NCI-H526 (cell line): Measurements from ENCODE around the gene FLT3.
"Not testable (repeated sequence)": the region's sequence is repeated elsewhere in the genome, so short reads cannot be mapped to it uniquely, and the experiment has no call there.

Experiments used
- DNase-seq, 2 experiments: peaks; one replicate each; lab custom pipeline; 2025; lab: John Stamatoyannopoulos, UW

The FLT3 gene

GRCh38 chr13:28099396-28100149 lies 803 bp downstream of the FLT3 start:
- no peak for DNase-seq

- DNase-seq = no peak
These were observed 2.9 kb downstream of the FLT3 start for GRCh38 chr13:28097503-28097902.

DNA sequence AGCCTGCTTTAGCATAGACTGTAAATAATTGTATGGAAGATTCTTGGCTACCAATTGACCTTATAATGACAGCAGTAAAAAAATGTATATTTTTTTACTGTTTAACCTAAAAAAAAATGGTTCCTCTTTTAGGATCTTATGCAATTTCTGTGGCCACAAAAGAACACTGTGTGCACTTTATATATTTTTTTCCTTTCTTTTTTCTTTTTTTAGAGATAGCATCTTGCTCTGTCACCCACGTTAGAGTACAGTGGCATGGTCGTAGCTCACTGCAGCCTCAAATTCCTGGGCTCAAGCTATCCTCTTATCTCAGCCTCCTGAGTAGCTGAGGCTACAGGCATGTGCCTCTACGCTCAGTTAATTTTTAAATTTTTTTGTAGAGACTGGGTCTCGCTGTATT lies 6.1 kb downstream of the FLT3 start:
- no peak for DNase-seq

DNA sequence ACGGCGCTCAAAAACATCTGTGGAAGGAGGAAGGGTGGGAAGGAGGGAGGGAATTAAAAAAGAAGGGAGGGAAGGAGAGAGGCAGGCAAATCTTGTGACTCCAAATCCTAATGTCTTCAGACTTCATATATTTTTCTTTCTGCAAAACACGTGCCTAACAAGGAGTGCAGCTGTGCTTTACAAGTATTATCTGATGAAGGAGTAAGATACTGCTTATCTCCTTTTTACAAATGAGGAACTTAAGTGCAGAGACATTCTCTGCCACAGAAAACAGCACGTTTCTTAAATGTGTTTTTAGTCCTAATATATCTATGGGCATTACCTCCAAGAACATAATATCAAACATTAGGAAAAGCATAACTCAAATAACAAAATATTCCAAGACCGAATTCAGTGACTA lies 6.5 kb downstream of the FLT3 start:
- DNase-seq = no peak

- no peak for DNase-seq
These were observed 7.9 kb downstream of the FLT3 start for GRCh38 chr13:28092431-28092830.

DNA sequence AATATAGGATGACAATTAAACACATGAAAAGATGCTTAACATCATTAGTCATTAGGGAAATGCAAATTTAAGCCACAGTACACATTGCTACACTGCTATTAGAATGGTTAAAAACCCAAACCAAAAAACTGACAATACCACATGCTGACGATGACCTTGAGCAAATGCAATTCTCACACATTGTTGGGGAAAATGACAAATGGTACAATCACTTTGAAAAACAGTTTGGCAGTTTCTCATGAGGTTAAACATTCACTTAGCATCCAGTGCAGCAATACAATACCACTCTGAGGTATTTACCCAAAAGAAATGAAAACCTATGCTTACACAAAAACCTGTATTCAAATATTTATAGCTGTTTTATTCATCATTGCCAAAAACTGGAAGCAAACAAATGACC lies 11.3 kb downstream of the FLT3 start:
- DNase-seq = no peak

- not testable (repeated sequence) for DNase-seq
These were observed 22.6 kb downstream of the FLT3 start for GRCh38 chr13:28077820-28078219.

- DNase-seq = no peak
These were observed 23.1 kb downstream of the FLT3 start for GRCh38 chr13:28077231-28077630.

- DNase-seq = no peak
These were observed 29.0 kb downstream of the FLT3 start for GRCh38 chr13:28071424-28071823.

- DNase-seq = no peak
These were observed 32.9 kb downstream of the FLT3 start for GRCh38 chr13:28067491-28067890.

GRCh38 chr13:28058866-28059613 lies 41.3 kb downstream of the FLT3 start:
- peak; percentile 9 to 68 for DNase-seq

DNA sequence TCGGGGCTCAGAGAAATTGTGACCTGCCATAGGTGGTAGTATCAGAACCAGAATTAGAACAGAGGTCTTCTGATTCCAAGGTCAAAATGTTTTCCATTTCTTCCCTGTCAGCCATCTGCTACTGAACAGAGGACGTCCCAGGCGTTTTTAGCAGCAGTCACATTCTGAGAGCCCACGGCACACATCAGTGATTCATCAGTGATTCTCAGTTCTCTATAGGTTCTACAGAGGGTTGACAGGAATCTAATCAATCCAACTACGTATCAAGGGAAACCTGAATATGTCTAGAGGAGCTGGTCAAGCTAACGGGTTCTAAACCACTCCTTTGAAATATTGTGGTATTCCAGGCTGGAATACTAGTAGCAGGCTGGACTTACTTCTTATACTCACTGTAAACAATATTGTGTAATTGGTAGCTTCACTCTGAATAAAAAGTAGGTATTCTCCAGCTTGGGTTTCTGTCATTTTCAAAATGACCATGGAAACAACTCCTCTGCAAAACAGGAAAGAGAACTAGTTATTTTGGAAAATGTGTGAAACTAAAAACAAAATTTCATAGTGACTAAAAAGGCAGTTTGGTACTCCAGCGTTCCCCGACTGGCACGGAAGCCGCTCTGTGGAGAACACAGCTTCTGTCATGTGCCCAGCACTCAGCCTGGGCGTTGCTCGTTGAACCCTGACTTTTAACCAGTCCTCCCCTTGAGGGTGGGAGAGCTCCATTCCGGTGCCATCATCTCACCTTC lies 43.2 kb downstream of the FLT3 start:
- DNase-seq = no peak

GRCh38 chr13:28056426-28056825 lies 44.0 kb downstream of the FLT3 start:
- DNase-seq = no peak

DNA sequence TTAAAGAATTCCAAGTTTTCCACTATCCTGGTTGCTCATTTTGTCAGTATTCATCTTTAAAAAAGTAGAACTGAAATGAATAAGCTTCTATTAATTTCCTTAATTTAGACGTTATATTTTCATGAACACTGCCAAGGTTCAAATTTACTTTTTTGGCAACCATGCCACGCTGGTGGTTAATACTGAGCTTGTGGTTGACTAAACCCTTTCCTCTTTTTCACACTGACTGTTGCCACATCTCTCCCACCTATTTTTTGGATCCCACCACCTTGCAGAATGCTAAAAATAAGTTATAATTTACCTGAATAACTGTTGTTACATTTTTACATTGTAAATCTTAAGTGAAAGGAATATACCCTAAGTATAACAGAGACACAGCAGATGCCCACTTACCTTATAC lies 45.0 kb downstream of the FLT3 start:
- no peak for DNase-seq

DNA sequence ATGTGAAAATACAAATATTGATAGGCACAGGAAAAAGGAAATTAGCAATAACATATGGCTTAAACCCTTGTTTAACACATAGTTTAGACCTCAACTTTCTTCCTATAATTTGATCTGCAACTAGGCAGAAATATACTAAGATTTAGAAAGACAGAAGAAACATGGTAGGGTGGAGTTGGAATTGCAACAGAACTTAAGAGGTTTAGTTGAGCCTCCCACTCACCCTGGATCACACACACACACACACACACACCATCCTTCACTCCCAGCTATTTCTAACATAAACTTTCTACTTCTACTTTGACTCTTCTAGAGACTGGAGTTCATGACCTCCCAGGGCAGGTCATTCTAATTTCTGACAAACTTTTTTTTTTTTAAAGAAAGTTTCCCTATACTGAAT lies 47.4 kb downstream of the FLT3 start:
- DNase-seq = no peak

- DNase-seq = no peak
These were observed 50.2 kb downstream of the FLT3 start for GRCh38 chr13:28049880-28050875.

DNA sequence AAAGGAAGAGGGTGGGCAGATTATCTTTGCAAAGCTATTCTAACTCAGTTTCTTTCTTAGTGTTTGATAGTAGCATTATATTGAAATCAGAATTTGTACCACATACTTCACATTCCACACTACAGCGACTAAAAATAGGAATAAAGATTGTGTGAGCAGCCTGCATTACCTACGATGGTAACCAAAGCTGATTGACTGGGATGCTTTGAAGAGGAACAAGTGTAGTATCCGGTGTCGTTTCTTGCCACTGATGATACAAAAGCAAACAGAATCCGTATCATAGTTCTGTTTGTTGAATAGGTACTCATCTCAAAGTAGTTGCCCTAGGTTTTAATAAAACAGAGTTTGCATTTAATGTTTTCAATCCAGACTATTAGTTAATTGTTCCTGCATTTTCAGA lies 51.2 kb downstream of the FLT3 start:
- DNase-seq = peak; percentile 26 to 34

GRCh38 chr13:28048768-28049167 lies 51.6 kb downstream of the FLT3 start:
- DNase-seq = no peak

GRCh38 chr13:28047757-28048388 lies 52.5 kb downstream of the FLT3 start:
- DNase-seq = no peak

DNA sequence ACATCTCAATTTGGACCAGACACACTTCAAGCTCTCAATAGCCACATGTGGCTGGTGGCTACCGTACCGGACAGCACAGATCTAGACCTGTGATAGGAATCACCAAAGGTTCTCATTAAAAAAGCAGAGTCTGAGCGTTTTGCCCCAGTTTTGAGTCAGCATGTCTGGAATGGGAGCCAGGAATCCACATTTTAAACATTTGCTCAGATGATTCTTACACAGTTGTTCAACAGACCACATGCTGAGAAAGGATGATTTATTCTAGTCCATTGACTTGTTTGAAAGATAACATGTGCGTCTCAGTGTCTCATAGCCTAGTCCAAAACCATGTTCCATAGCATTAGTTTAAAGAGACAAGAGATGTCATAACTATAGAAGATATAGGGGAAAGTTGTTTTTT lies 53.4 kb downstream of the FLT3 start:
- DNase-seq = no peak

GRCh38 chr13:28045861-28046260 lies 54.5 kb downstream of the FLT3 start:
- DNase-seq = no peak
